ENCODE results near the gene SSH2.

DNA sequence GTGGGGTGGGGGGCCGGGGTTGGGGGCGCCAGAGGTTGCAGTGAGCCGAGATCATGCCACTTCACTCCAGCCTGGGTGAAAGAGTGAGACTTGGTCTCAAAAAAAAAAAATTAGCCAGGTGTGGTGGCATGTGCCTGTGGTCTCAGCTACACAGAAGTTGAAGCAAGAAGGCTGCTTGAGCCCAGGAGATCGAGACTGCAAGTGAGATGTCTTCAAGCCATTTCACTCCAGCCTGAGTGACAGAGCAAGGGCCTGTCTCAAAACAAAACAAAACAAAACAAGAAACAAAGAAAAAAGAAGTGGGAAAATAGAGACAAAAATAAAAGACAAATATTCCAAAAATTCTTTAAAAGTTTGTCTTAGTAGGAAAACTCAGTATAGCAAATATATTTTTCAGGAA, 172.2 kb downstream of the SSH2 start:
- TF ChIP-seq CTCF (IDR thresholded peaks at IDR 0.05) (no peak), EZH2phosphoT487 (IDR thresholded peaks at IDR 0.05) (no peak)

Measured in neural progenitor cell (in vitro differentiated cells).